SK-N-SH treated with all-trans-retinoic acid at 6 μM for 48 hours (cell line): ENCODE results near the gene SLTM.

Experiments used
- ATAC-seq: fragments of 200-7000 bp; cut with Tn5 transposase; 3 replicates; pipeline ENCODE4 v1.9.1; 2020; ENCODE audit warnings: mild to moderate bottlenecking, moderate library complexity
- ARNTL ChIP-seq: fragments of 450-650 bp; formaldehyde crosslinking; IDR thresholded peaks from 2 replicates; pipeline ENCODE4 v1.5.0; 2020; ENCODE audit warnings: low read depth, mild to moderate bottlenecking, moderate library complexity, borderline replicate concordance
- BACH2 ChIP-seq: fragments of 250-450 bp; sonication (Bioruptor Pico); IDR thresholded peaks from 2 replicates; pipeline ENCODE4 v1.9.0; 2021; ENCODE audit warnings: mild to moderate bottlenecking, borderline replicate concordance
- CREB5 ChIP-seq: fragments of 250-450 bp; sonication (Bioruptor Pico); IDR thresholded peaks from 2 replicates; pipeline ENCODE4 v1.5.1; 2020; ENCODE audit warnings: low read depth, mild to moderate bottlenecking, moderate library complexity
- CSDC2 ChIP-seq: fragments of 250-450 bp; sonication (Bioruptor Pico); IDR thresholded peaks from 2 replicates; pipeline ENCODE4 v1.5.0; 2020; ENCODE audit warnings: mild to moderate bottlenecking, moderate library complexity
- ESRRG ChIP-seq: fragments of 250-450 bp; sonication (Bioruptor Pico); IDR thresholded peaks from 2 replicates; pipeline ENCODE4 v1.6.1; 2021; ENCODE audit warnings: mild to moderate bottlenecking
- GLIS3 ChIP-seq: fragments of 250-450 bp; sonication (Bioruptor Pico); IDR thresholded peaks from 2 replicates; pipeline ENCODE4 v1.5.0; 2020; ENCODE audit warnings: mild to moderate bottlenecking, moderate library complexity
- ISL1 ChIP-seq: fragments of 250-450 bp; sonication (Bioruptor Pico); IDR thresholded peaks from 2 replicates; pipeline ENCODE4 v2.1.2; 2022; ENCODE audit warnings: mild to moderate bottlenecking, moderate library complexity
- PPARA ChIP-seq: fragments of 250-450 bp; sonication (Bioruptor Pico); IDR thresholded peaks from 2 replicates; pipeline ENCODE4 v1.5.0; 2020; ENCODE audit warnings: mild to moderate bottlenecking, borderline replicate concordance
- RARB ChIP-seq: fragments of 250-450 bp; sonication (Bioruptor Pico); IDR thresholded peaks from 2 replicates; pipeline ENCODE4 v1.8.0; 2021; ENCODE audit warnings: mild to moderate bottlenecking, moderate library complexity
- SNAI2 ChIP-seq: fragments of 250-450 bp; sonication (Bioruptor Pico); IDR thresholded peaks from 2 replicates; pipeline ENCODE4 v1.5.0; 2020; ENCODE audit warnings: mild to moderate bottlenecking, moderate library complexity
- TCF4 ChIP-seq: fragments of 250-450 bp; sonication (Bioruptor Pico); IDR thresholded peaks from 2 replicates; pipeline ENCODE4 v1.8.0; 2021; ENCODE audit warnings: mild to moderate bottlenecking, moderate library complexity, borderline replicate concordance
- TOX ChIP-seq: fragments of 250-450 bp; sonication (Bioruptor Pico); IDR thresholded peaks from 2 replicates; pipeline ENCODE4 v1.8.0; 2021; ENCODE audit warnings: mild to moderate bottlenecking, moderate library complexity, borderline replicate concordance
- ZC3H10 ChIP-seq: fragments of 250-450 bp; sonication (Bioruptor Pico); IDR thresholded peaks from 2 replicates; pipeline ENCODE4 v1.5.1; 2021; ENCODE audit warnings: mild to moderate bottlenecking, moderate library complexity
- ZFP3 ChIP-seq: fragments of 250-450 bp; sonication (Bioruptor Pico); IDR thresholded peaks from 2 replicates; pipeline ENCODE4 v1.5.0; 2020; ENCODE audit warnings: mild to moderate bottlenecking, moderate library complexity
- ZFP30 ChIP-seq: fragments of 450-650 bp; formaldehyde crosslinking; IDR thresholded peaks from 2 replicates; pipeline ENCODE4 v1.5.0; 2022; ENCODE audit warnings: mild to moderate bottlenecking, moderate library complexity
- ZNF565 ChIP-seq: fragments of 450-650 bp; formaldehyde crosslinking; conservative IDR thresholded peaks from 2 replicates; pipeline ENCODE4 v1.5.0; 2020; ENCODE audit warnings: low read depth, mild to moderate bottlenecking, moderate library complexity
- ZNF70 ChIP-seq: fragments of 450-650 bp; formaldehyde crosslinking; IDR thresholded peaks from 2 replicates; pipeline ENCODE4 v1.5.0; 2020; ENCODE audit warnings: mild to moderate bottlenecking, moderate library complexity
- ZNF8 ChIP-seq: fragments of 450-650 bp; formaldehyde crosslinking; IDR thresholded peaks from 2 replicates; pipeline ENCODE4 v1.5.0; 2020; ENCODE audit warnings: mild to moderate bottlenecking, moderate library complexity
- TF ChIP-seq, protein P1 (sequence below): fragments of 250-450 bp; sonication (Bioruptor Pico); IDR thresholded peaks from 2 replicates; pipeline ENCODE4 v1.8.0; 2021; ENCODE audit warnings: low read depth, mild to moderate bottlenecking, moderate library complexity, borderline replicate concordance
- TF ChIP-seq, protein P2 (sequence below): fragments of 250-450 bp; sonication (Bioruptor Pico); IDR thresholded peaks from 2 replicates; pipeline ENCODE4 v1.8.0; 2020; ENCODE audit warnings: mild to moderate bottlenecking, moderate library complexity, borderline replicate concordance
- TF ChIP-seq, protein P3 (sequence below): fragments of 250-450 bp; sonication (Bioruptor Pico); IDR thresholded peaks from 2 replicates; pipeline ENCODE4 v1.5.0; 2020; ENCODE audit warnings: mild to moderate bottlenecking, moderate library complexity
- TF ChIP-seq, protein P4 (sequence below): fragments of 250-450 bp; sonication (Bioruptor Pico); IDR thresholded peaks from 2 replicates; pipeline ENCODE4 v1.5.1; 2021; ENCODE audit warnings: mild to moderate bottlenecking, moderate library complexity

Gene SLTM

GRCh38 chr15:58932710-58933280 lies 684 bp downstream of the SLTM start:
- TF ChIP-seq BACH2 (CRISPR knock-in tag) (no peak), ZFP3 (CRISPR knock-in tag) (no peak), TCF4 (CRISPR knock-in tag) (no peak), ISL1 (no peak), ZFP30 (CRISPR knock-in tag) (no peak), GLIS3 (CRISPR knock-in tag) (no peak), ESRRG (CRISPR knock-in tag) (no peak), ZNF565 (CRISPR knock-in tag) (no peak), CSDC2 (CRISPR knock-in tag) (no peak), SNAI2 (CRISPR knock-in tag) (no peak), ZNF8 (CRISPR knock-in tag) (no peak), TOX (no peak), CREB5 (CRISPR knock-in tag) (no peak), ZC3H10 (CRISPR knock-in tag) (no peak), PPARA (CRISPR knock-in tag) (no peak), ARNTL (CRISPR knock-in tag) (no peak)
- TF ChIP-seq, protein P1, sequence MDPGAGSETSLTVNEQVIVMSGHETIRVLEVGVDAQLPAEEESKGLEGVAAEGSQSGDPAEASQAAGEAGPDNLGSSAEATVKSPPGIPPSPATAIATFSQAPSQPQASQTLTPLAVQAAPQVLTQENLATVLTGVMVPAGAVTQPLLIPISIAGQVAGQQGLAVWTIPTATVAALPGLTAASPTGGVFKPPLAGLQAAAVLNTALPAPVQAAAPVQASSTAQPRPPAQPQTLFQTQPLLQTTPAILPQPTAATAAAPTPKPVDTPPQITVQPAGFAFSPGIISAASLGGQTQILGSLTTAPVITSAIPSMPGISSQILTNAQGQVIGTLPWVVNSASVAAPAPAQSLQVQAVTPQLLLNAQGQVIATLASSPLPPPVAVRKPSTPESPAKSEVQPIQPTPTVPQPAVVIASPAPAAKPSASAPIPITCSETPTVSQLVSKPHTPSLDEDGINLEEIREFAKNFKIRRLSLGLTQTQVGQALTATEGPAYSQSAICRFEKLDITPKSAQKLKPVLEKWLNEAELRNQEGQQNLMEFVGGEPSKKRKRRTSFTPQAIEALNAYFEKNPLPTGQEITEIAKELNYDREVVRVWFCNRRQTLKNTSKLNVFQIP: no peak
- TF ChIP-seq, protein P2, sequence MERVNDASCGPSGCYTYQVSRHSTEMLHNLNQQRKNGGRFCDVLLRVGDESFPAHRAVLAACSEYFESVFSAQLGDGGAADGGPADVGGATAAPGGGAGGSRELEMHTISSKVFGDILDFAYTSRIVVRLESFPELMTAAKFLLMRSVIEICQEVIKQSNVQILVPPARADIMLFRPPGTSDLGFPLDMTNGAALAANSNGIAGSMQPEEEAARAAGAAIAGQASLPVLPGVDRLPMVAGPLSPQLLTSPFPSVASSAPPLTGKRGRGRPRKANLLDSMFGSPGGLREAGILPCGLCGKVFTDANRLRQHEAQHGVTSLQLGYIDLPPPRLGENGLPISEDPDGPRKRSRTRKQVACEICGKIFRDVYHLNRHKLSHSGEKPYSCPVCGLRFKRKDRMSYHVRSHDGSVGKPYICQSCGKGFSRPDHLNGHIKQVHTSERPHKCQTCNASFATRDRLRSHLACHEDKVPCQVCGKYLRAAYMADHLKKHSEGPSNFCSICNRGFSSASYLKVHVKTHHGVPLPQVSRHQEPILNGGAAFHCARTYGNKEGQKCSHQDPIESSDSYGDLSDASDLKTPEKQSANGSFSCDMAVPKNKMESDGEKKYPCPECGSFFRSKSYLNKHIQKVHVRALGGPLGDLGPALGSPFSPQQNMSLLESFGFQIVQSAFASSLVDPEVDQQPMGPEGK (CRISPR knock-in tag): no peak
- TF ChIP-seq, protein P3, sequence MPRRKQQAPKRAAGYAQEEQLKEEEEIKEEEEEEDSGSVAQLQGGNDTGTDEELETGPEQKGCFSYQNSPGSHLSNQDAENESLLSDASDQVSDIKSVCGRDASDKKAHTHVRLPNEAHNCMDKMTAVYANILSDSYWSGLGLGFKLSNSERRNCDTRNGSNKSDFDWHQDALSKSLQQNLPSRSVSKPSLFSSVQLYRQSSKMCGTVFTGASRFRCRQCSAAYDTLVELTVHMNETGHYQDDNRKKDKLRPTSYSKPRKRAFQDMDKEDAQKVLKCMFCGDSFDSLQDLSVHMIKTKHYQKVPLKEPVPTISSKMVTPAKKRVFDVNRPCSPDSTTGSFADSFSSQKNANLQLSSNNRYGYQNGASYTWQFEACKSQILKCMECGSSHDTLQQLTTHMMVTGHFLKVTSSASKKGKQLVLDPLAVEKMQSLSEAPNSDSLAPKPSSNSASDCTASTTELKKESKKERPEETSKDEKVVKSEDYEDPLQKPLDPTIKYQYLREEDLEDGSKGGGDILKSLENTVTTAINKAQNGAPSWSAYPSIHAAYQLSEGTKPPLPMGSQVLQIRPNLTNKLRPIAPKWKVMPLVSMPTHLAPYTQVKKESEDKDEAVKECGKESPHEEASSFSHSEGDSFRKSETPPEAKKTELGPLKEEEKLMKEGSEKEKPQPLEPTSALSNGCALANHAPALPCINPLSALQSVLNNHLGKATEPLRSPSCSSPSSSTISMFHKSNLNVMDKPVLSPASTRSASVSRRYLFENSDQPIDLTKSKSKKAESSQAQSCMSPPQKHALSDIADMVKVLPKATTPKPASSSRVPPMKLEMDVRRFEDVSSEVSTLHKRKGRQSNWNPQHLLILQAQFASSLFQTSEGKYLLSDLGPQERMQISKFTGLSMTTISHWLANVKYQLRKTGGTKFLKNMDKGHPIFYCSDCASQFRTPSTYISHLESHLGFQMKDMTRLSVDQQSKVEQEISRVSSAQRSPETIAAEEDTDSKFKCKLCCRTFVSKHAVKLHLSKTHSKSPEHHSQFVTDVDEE (CRISPR knock-in tag): no peak
- ATAC-seq: peak; percentile 40

DNA sequence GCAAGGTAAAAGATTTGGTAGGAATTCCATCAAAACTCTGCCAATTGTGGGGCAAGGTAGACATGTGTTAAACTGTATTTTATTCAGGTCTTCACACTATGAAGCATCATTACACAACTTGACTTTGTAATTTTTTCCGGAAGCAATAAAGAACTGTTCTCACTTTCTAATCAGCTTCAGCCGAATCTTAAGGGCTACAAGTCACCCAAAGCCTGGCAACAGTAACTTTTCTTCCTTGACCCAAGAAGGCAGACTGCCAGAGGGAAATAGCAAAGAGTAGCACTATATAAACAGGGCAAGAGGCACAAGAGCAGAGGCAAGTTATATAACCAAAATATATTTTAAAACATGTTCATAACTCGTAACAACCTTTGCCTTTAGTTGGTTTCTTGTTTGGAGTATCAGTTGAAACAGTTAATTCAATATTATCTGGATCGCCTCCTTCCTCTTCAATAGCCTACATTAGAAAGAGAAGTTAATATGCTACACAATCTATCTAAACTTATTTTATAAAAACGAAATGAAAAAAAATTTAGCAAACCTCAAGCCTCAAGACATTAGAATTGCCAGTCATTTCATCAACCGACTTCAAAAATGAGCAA lies 1.4 kb downstream of the SLTM start:
- peak; percentile 12; the same call in 1 of the 3 replicates for ATAC-seq
- TF ChIP-seq ZNF70 (no peak), BACH2 (CRISPR knock-in tag) (no peak), ZC3H10 (CRISPR knock-in tag) (no peak), TOX (no peak), GLIS3 (CRISPR knock-in tag) (no peak), RARB (no peak), TCF4 (CRISPR knock-in tag) (no peak), ZFP3 (CRISPR knock-in tag) (no peak), ZNF8 (CRISPR knock-in tag) (no peak)
- TF ChIP-seq, protein P1: no peak
- TF ChIP-seq, protein P3 (CRISPR knock-in tag): no peak
- TF ChIP-seq, protein P2 (CRISPR knock-in tag): no peak
- TF ChIP-seq, protein P4, sequence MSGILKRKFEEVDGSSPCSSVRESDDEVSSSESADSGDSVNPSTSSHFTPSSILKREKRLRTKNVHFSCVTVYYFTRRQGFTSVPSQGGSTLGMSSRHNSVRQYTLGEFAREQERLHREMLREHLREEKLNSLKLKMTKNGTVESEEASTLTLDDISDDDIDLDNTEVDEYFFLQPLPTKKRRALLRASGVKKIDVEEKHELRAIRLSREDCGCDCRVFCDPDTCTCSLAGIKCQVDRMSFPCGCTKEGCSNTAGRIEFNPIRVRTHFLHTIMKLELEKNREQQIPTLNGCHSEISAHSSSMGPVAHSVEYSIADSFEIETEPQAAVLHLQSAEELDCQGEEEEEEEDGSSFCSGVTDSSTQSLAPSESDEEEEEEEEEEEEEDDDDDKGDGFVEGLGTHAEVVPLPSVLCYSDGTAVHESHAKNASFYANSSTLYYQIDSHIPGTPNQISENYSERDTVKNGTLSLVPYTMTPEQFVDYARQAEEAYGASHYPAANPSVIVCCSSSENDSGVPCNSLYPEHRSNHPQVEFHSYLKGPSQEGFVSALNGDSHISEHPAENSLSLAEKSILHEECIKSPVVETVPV (CRISPR knock-in tag): no peak
